BJ (cell line): ENCODE results near the gene STXBP6. TPM values are rescaled to one million over a fixed set of nuclear protein-coding genes. Genes with fewer than 3 reads are reported as not detected.

ENCODE experiments used
- CTCF ChIA-PET: fragments of 350-600 bp; formaldehyde crosslinking; extraction: SDS; loops from one replicate; lab custom pipeline; 2021; ENCODE audit warnings: antibody characterized with exemption, inconsistent platforms; lab: Yijun Ruan, JAX
- POLR2A ChIA-PET: fragments of 300-600 bp; sonication (Branson Sonifier 250); formaldehyde crosslinking; extraction: SDS; loops from one replicate; lab custom pipeline; 2021; ENCODE audit warnings: antibody characterized with exemption; lab: Charles Lee
- DNase-seq: peaks from one replicate; pipeline ENCODE4 v3.0.0-alpha.2; 2011; ENCODE audit warnings: low read depth
- H3K27me3 ChIP-seq: 2 replicates; pipeline ENCODE4 v1.6.0; 2011; ENCODE audit warnings: low read length; ENCODE audit not compliant: control insufficient read depth, insufficient read depth
- H3K36me3 ChIP-seq: 2 replicates; pipeline ENCODE4 v1.5.1; 2011; ENCODE audit warnings: low read length; ENCODE audit not compliant: control insufficient read depth, insufficient read depth
- H3K4me3 ChIP-seq: 2 replicates; pipeline ENCODE4 v1.5.1; 2011; ENCODE audit warnings: low read depth, mild to moderate bottlenecking, control low read depth, low read length
- CTCF ChIP-seq: IDR thresholded peaks from 2 replicates; pipeline ENCODE4 v1.5.1; 2011; ENCODE audit warnings: low read depth, mild to moderate bottlenecking, control low read depth, inconsistent platforms, low read length, moderate library complexity; ENCODE audit not compliant: insufficient read depth
- polyA plus RNA-seq: library from polyadenylated mRNA; depleted of rRNA; stranded (reverse); fragments of >200 nt; gene quantifications from 2 replicates; pipeline ENCODE4 v1.2.3, GENCODE V29; 2011

The STXBP6 gene
- polyA plus RNA-seq, 1 experiment = 12.1 TPM

GRCh38 chr14:25052921-25053320 is 3.0 kb upstream of the STXBP6 start:
- no peak for DNase-seq
- H3K4me3 ChIP-seq = no peak overlapping the region
- ChIA-PET CTCF (interaction anchor here (2.6 kb wide), 1 partner anchor 80 kb away, joined by 9 read pairs; no protein-coding TSS in a partner anchor), POLR2A (no interaction called here)
- TF ChIP-seq CTCF = no peak
- H3K27me3 ChIP-seq = no peaks in the 10 kb centered on the region
- H3K36me3 ChIP-seq = no peaks in the 10 kb centered on the region

- H3K4me3 ChIP-seq = no peak overlapping the region
- no peak for TF ChIP-seq CTCF
- ChIA-PET POLR2A (no interaction called here), CTCF (interaction anchor here (2.6 kb wide), 1 partner anchor 81 kb away, joined by 9 read pairs; no protein-coding TSS in a partner anchor)
- no peaks in the 10 kb centered on the region for H3K27me3 ChIP-seq
- H3K36me3 ChIP-seq = no peaks in the 10 kb centered on the region
- DNase-seq = no peak
Observed at GRCh38 chr14:25052385-25052784, 2.4 kb upstream of the STXBP6 start.

DNA sequence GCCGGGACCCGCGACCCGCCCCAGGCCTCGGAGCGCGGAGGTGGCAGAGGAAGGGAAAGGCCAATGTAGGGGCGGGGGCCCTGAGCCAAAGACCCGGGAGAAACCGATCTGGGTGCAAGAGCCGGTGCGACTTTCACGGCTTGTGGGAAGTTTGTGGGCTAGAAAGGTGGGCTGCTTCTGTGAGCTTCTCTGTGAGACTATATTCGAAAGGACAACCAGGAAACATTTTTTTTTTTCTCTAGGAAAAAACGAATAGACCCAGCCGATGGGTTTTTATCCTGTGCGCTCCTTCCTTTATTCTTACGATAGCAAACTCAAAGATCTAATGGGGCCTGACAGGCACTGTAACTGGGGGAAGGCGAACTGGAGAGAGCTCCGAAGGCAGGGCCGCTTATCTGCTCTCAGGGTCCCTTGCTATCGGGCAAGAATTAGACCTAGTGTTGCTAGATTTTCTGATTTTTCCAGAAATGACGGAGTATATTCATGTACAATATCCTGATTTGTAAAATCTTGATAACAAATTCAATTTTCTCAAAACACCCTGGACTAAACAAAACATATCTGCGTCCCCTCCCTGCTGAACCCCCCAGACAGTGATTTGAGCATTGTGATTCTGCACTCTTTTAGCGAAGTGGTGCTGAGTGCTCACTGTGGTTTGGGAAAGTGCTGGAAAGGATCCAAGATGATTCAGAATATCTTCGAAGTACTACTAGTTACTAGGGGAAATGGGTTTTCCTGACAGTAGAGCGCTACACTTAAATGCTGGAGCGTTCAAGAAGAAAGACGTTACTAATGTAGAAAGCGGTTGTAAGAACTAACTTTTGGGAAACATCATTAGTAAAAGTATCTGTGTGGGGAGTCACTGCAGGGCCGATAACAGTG is 563 bp upstream of the STXBP6 start:
- H3K36me3 ChIP-seq = no peaks in the 10 kb centered on the region
- TF ChIP-seq CTCF = no peak
- ChIA-PET CTCF (interaction anchor here (1.0 to 2.7 kb wide), 4 partner anchors 9 to 84 kb away, joined by 4 to 11 read pairs (median 4); no protein-coding TSS in a partner anchor), POLR2A (no interaction called here)
- H3K4me3 ChIP-seq = peak overlapping the region; percentile 66
- H3K27me3 ChIP-seq = no peaks in the 10 kb centered on the region
- DNase-seq = no peak

GRCh38 chr14:25049093-25049567 is 817 bp downstream of the STXBP6 start:
- ChIA-PET POLR2A (no interaction called here), CTCF (interaction anchor here (0.6 to 3.5 kb wide), 7 partner anchors 84 to 244 kb away, joined by 3 to 27 read pairs (median 4); no protein-coding TSS in a partner anchor)
- no peak for TF ChIP-seq CTCF
- no peaks in the 10 kb centered on the region for H3K36me3 ChIP-seq
- H3K27me3 ChIP-seq = no peaks in the 10 kb centered on the region
- no peak for DNase-seq
- peak overlapping the region; percentile 66 for H3K4me3 ChIP-seq

- POLR2A ChIA-PET = interaction anchor here (0.5 kb wide), 1 partner anchor 156 kb away, joined by 3 read pairs; no protein-coding TSS in a partner anchor
- H3K36me3 ChIP-seq = no peaks in the 10 kb centered on the region
- peak overlapping the region; percentile 66 for H3K4me3 ChIP-seq
- CTCF ChIA-PET = interaction anchor here (0.6 to 3.5 kb wide), 6 partner anchors 84 to 315 kb away, joined by 3 to 27 read pairs (median 4); no protein-coding TSS in a partner anchor
- DNase-seq = peak; percentile 11
- no peak for TF ChIP-seq CTCF
- H3K27me3 ChIP-seq = no peaks in the 10 kb centered on the region
Observed at GRCh38 chr14:25048170-25049016, 1.6 kb downstream of the STXBP6 start.
